Breast epithelium (tissue), 4 donors: ENCODE results near the gene CD164L2. TPM values are rescaled to one million over a fixed set of nuclear protein-coding genes. Genes with fewer than 3 reads are reported as not detected.
"Not testable (repeated sequence)": the region's sequence is repeated elsewhere in the genome, so short reads cannot be mapped to it uniquely, and the experiment has no call there.

Source experiments
- DNase-seq, 2 donors: peaks; one replicate each; pipeline ENCODE4 v3.0.0-alpha.2; 2019; ENCODE audit warnings: low spot score in 2 of 2
- H3K27ac ChIP-seq, 2 donors: fragments of 200-600 bp; sonication (generic) in 1 of 2; one replicate each; pipeline ENCODE4 v1.5.1; 2016 to 2019; ENCODE audit warnings: mild to moderate bottlenecking in 1 of 2
- H3K27me3 ChIP-seq, 2 donors: fragments of 200-600 bp; sonication (generic) in 1 of 2; one replicate each; pipeline versions ENCODE4 v1.5.1 to v1.6.0; 2017 to 2019; ENCODE audit warnings: control low read depth in 1 of 2, mild to moderate bottlenecking in 1 of 2
- H3K36me3 ChIP-seq: fragments of 200-600 bp; one replicate; pipeline ENCODE4 v1.5.1; 2019
- H3K4me1 ChIP-seq, 2 donors: fragments of 200-600 bp; sonication (generic); one replicate each; pipeline ENCODE4 v1.5.1; 2016 to 2019; ENCODE audit warnings: control low read depth in 1 of 2
- H3K4me3 ChIP-seq, 3 donors: fragments of 200-600 bp; sonication (generic); 1 replicate in 2 of 3; 2 replicates in 1 of 3; pipeline ENCODE4 v1.5.1; 2016 to 2019; ENCODE audit warnings: mild to moderate bottlenecking in 3 of 3, moderate library complexity in 2 of 3
- H3K9me3 ChIP-seq, 2 donors: fragments of 200-600 bp; sonication (generic) in 1 of 2; one replicate each; pipeline ENCODE4 v1.5.1; 2016 to 2019; ENCODE audit warnings: control low read depth in 1 of 2
- CTCF ChIP-seq, 3 donors: fragments of 450-650 bp; IDR thresholded peaks; one replicate each; pipeline ENCODE4 v1.5.1; 2016 to 2017; ENCODE audit warnings: antibody characterized with exemption in 3 of 3, mild to moderate bottlenecking in 3 of 3, moderate library complexity in 3 of 3
- POLR2A ChIP-seq: fragments of 450-650 bp; IDR thresholded peaks from one replicate; pipeline ENCODE4 v1.6.1; 2016; ENCODE audit warnings: antibody characterized with exemption, mild to moderate bottlenecking, moderate library complexity
- POLR2AphosphoS5 ChIP-seq, 3 donors: sonication (generic); formaldehyde crosslinking; IDR thresholded peaks; one replicate each; pipeline ENCODE4 v1.6.1; 2017; ENCODE audit warnings: antibody characterized with exemption in 3 of 3
- intact Hi-C: fragments of 100-400 bp; cut with DNase I; formaldehyde crosslinking; loops from one replicate; pipeline ENCODE4 v1.15.1; 2023; ENCODE audit warnings: low total_unique reads
- total RNA-seq, 3 donors: library from RNA; depleted of rRNA; stranded (reverse); fragments of >200 nt; gene quantifications; one replicate each; pipeline ENCODE4 v1.1.0, GENCODE V29; 2016

The CD164L2 gene
- total RNA-seq, 3 donors from 2014 or later = 0.66 to 5.3 TPM; not detected in 1

GRCh38 chr1:27413004-27413403 is 29.9 kb upstream of the CD164L2 start:
- TF ChIP-seq POLR2AphosphoS5 (IDR thresholded peaks at IDR 0.05) (no peak), CTCF (IDR thresholded peaks at IDR 0.05) (no peak), POLR2A (no peak)
- Histone ChIP-seq H3K27me3 (no peaks in the 10 kb centered on the region), H3K36me3 (no peaks in the 10 kb centered on the region), H3K4me3 (no peak overlapping the region), H3K9me3 (no peaks in the 10 kb centered on the region), H3K4me1 (peaks cover 0 to 11% of the 10 kb centered on the region in 2 donors), H3K27ac (peak overlapping the region; percentile 15 to 27)
- intact Hi-C loops = no loop called here
- DNase-seq = no peak

DNA sequence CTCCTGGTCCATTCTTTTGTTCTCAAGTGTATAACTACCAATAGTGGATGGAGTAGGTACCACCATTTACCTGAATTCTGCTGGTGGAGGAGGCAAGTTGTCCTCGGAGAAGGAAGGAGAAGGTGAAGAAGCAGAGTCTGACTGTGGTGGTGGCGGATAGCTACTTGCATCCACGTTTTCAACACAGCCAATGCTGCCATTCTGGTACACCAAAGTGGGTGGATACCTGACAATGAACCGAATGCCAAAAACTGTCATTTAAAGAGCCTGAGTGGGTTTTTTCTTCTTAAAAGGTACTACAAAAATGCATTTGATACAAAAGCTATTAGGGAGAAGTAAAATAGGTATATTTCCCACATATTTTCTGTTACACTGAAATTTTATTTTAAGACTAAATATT is 29.4 kb upstream of the CD164L2 start:
- intact Hi-C loops = no loop called here
- H3K27me3 ChIP-seq = no peaks in the 10 kb centered on the region
- H3K4me1 ChIP-seq = peaks cover 0 to 9% of the 10 kb centered on the region in 2 donors
- H3K9me3 ChIP-seq = no peaks in the 10 kb centered on the region
- H3K27ac ChIP-seq = peak overlapping the region; percentile 25 to 27
- no peak for DNase-seq
- no peak overlapping the region for H3K4me3 ChIP-seq
- no peaks in the 10 kb centered on the region for H3K36me3 ChIP-seq
- TF ChIP-seq POLR2AphosphoS5 (IDR thresholded peaks at IDR 0.05) (no peak), CTCF (IDR thresholded peaks at IDR 0.05) (no peak), POLR2A (no peak)

- H3K4me3 ChIP-seq = no peak overlapping the region
- peak overlapping the region in 1 of 2 donors; percentile 29 for H3K27ac ChIP-seq
- TF ChIP-seq CTCF (IDR thresholded peaks at IDR 0.05) (no peak), POLR2AphosphoS5 (IDR thresholded peaks at IDR 0.05) (no peak)
- H3K27me3 ChIP-seq = no peaks in the 10 kb centered on the region
- H3K9me3 ChIP-seq = no peaks in the 10 kb centered on the region
- peaks cover 3 to 19% of the 10 kb centered on the region in 2 donors for H3K4me1 ChIP-seq
- no peak for DNase-seq
- intact Hi-C loops = no loop called here
- no peaks in the 10 kb centered on the region for H3K36me3 ChIP-seq
These were observed 27.6 kb upstream of the CD164L2 start for GRCh38 chr1:27410709-27411108.

DNA sequence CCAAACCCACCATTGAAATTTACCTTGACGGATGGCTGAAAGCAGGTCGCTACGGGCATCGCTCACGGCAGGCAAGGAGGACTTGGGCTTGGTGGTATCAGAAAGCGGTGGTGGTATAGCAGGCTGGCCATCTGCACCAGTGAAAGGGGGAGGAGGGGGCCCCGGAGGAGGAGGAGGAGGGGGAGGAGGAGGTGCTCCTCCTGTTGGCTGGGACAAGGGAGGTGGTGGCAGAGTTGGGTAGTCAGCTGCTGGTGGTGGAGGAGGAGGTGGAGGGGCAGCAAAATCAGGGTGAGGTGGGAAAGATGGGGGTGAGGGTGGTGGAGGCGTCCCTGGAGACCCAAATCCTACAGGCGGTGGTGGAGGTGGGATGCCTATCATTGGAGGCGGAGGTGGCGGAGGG is 26.5 kb upstream of the CD164L2 start:
- Histone ChIP-seq H3K4me3 (no peak overlapping the region), H3K9me3 (no peaks in the 10 kb centered on the region), H3K27me3 (no peaks in the 10 kb centered on the region), H3K27ac (peak overlapping the region in 1 of 2 donors; percentile 45), H3K36me3 (no peaks in the 10 kb centered on the region), H3K4me1 (peaks cover 3 to 25% of the 10 kb centered on the region in 2 donors)
- intact Hi-C loops = no loop called here
- no peak for TF ChIP-seq POLR2A
- TF ChIP-seq POLR2AphosphoS5 (IDR thresholded peaks at IDR 0.05) = no peak
- no peak for TF ChIP-seq CTCF (IDR thresholded peaks at IDR 0.05)
- no peak for DNase-seq

DNA sequence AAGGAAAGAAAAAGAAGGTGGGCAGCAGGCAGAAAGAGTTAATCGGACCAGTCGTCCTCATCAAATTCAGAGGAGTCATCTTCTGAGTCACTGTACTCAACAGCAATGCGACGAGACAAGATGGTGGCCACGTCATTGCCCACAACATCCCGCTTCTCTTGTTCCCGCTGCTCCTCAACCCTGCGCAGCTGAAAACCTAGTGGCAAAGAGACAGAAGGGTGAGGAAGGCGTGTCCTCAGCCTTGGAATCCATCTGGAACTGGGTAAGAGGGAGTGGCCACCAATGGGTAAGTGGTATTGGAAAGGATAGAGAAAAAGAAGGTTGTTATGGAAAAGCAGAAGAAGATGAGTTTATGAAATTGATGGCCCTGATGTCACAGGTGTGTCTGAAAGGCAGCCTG is 25.0 kb upstream of the CD164L2 start:
- no peaks in the 10 kb centered on the region for H3K9me3 ChIP-seq
- TF ChIP-seq POLR2A = no peak
- no peak for TF ChIP-seq CTCF (IDR thresholded peaks at IDR 0.05)
- TF ChIP-seq POLR2AphosphoS5 (IDR thresholded peaks at IDR 0.05) = no peak
- no peak overlapping the region for H3K4me3 ChIP-seq
- intact Hi-C loops = no loop called here
- peak overlapping the region; percentile 91 to 93 for H3K27ac ChIP-seq
- H3K4me1 ChIP-seq = peaks cover 9 to 35% of the 10 kb centered on the region in 2 donors
- no peaks in the 10 kb centered on the region for H3K27me3 ChIP-seq
- no peak for DNase-seq
- H3K36me3 ChIP-seq = no peaks in the 10 kb centered on the region

- H3K36me3 ChIP-seq, H3K27me3 ChIP-seq, H3K4me3 ChIP-seq, intact Hi-C loops, H3K9me3 ChIP-seq, DNase-seq: not testable (repeated sequence)
- Histone ChIP-seq H3K4me1 (peaks cover 9 to 48% of the 10 kb centered on the region in 2 donors), H3K27ac (peak overlapping the region; percentile 91 to 93)
These were observed 23.7 kb upstream of the CD164L2 start for GRCh38 chr1:27406791-27407190.
